Activated CD4-positive, alpha-beta T cell treated with anti-CD3 and anti-CD28 coated beads, Interleukin-2, amount 50 U/mL, for 4 hours (primary cell): ENCODE results near the gene CREBZF.
"Not testable (repeated sequence)": the region's sequence is repeated elsewhere in the genome, so short reads cannot be mapped to it uniquely, and the experiment has no call there.

ENCODE experiments used
- DNase-seq, 2 experiments: peaks; one replicate each; pipeline ENCODE4 v3.0.0-alpha.2; 2020

CREBZF gene

DNA sequence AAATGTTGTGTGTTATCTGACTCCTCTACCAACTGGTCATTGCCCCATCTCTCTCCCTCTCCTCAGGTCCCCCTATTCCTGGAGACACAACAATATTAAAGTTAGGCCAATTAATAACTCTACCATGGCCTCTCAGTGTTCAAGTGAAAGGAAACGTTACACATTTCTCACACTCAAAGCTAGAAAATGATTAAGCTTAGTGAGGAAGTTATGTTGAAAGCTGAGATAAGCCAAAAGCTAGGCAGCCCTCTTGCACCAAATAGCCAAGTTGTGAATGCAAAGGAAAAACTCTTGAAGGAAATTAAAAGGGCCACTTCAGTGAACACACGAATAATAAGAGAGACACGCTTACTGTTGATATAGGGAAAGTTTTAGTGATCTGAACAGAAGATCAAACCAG lies 44.7 kb downstream of the CREBZF start:
- no peak for DNase-seq

DNA sequence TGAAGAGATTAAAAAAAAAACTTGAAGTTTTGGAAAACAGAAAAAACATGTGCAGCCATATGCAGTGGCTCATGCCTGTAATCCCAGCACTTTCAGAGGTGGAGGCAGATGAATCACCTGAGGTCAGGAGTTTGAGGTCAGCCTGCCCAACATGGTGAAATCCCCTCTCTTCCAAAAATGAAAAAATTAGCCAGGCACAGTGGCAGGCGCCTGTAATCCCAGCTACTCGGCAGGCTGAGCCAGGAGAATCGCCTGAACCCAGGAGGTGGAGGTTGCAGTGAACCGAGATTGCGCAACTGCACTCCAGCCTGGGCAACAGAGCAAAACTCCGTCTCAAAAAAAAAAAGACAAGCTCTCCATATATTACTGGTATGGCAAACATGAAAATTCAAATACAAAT lies 45.4 kb downstream of the CREBZF start:
- DNase-seq, result no peak

DNA sequence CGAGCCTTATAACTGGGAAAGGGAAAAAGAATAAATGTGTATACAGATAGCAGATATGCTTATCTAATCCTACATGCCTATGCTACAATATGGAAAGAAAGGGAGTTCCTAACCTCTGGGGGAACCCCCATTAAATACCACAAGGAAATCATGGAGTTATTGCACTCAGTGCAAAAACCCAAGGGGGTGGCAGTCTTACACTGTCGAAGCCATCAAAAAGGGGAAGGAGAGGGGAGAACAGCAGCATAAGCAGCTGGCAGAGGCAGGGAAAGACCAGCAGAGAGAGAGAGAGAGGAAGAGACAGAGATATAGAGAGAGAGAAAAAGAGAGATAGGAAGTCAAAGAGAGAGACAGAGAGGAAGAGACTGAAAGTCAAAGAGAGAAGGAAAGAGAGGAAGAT lies 53.3 kb downstream of the CREBZF start:
- not testable (repeated sequence) for DNase-seq
